Activated CD8-positive, alpha-beta memory T cell treated with anti-CD3 and anti-CD28 coated beads, Interleukin-2, amount 50 U/mL, for 24 hours (primary cell): ENCODE results near the gene RGL3.
"Not testable (repeated sequence)": the region's sequence is repeated elsewhere in the genome, so short reads cannot be mapped to it uniquely, and the experiment has no call there.

Experiments
- DNase-seq: peaks from one replicate; pipeline ENCODE4 v3.0.0-alpha.2; 2020; ENCODE audit errors: extremely low read depth

Gene RGL3

GRCh38 chr19:11450570-11451326 is 31.6 kb upstream of the RGL3 start:
- DNase-seq, result no peak

GRCh38 chr19:11448923-11449554 is 29.9 kb upstream of the RGL3 start:
- DNase-seq, result no peak

GRCh38 chr19:11448410-11448809 is 29.3 kb upstream of the RGL3 start:
- no peak for DNase-seq

- DNase-seq, result no peak
Measured at GRCh38 chr19:11447347-11448262, 28.5 kb upstream of the RGL3 start.

GRCh38 chr19:11446652-11447301 is 27.7 kb upstream of the RGL3 start:
- DNase-seq, result no peak

- DNase-seq, result no peak
Measured at GRCh38 chr19:11446271-11446651, 27.1 kb upstream of the RGL3 start.

GRCh38 chr19:11445141-11445540 is 26.0 kb upstream of the RGL3 start:
- no peak for DNase-seq

GRCh38 chr19:11444059-11444458 is 24.9 kb upstream of the RGL3 start:
- no peak for DNase-seq

GRCh38 chr19:11437955-11438354 is 18.8 kb upstream of the RGL3 start:
- DNase-seq, result no peak

- DNase-seq, result no peak
Measured at GRCh38 chr19:11435833-11436313, 16.8 kb upstream of the RGL3 start.

- DNase-seq, result peak; percentile 99
Measured at GRCh38 chr19:11435057-11435832, 16.1 kb upstream of the RGL3 start, which contains the start of the genes ODAD3 and PRKCSH. Gene ODAD3 (minus strand): TSS chr19:11435121. CDS start chr19:11435016, 105 bp downstream. Gene PRKCSH (plus strand): TSS chr19:11435635. CDS start chr19:11436118, 483 bp downstream.

GRCh38 chr19:11434703-11435056 is 15.6 kb upstream of the RGL3 start:
- DNase-seq, result no peak

GRCh38 chr19:11433526-11433925 is 14.4 kb upstream of the RGL3 start:
- not testable (repeated sequence) for DNase-seq

- no peak for DNase-seq
Measured at GRCh38 chr19:11426656-11427055, 7.5 kb upstream of the RGL3 start.

GRCh38 chr19:11425719-11426457 is 6.8 kb upstream of the RGL3 start:
- no peak for DNase-seq

- DNase-seq, result no peak
Measured at GRCh38 chr19:11423791-11424181, 4.7 kb upstream of the RGL3 start.

GRCh38 chr19:11423164-11423790 is 4.2 kb upstream of the RGL3 start:
- no peak for DNase-seq

- DNase-seq, result peak; percentile 43
Measured at GRCh38 chr19:11422163-11423065, 3.3 kb upstream of the RGL3 start.
